ENCODE results near the gene SEPTIN12.
"Not testable (repeated sequence)": the region's sequence is repeated elsewhere in the genome, so short reads cannot be mapped to it uniquely, and the experiment has no call there.

Gene SEPTIN12

GRCh38 chr16:4746215-4746614 is 41.9 kb downstream of the SEPTIN12 start:
- Histone ChIP-seq H3K27me3 (ENCODE audit: control insufficient read depth, insufficient read depth, low read length) (no peaks in the 10 kb centered on the region), H3K36me3 (ENCODE audit: control insufficient read depth, insufficient read depth, low read length) (peaks cover 5% of the 10 kb centered on the region), H3K4me3 (ENCODE audit: low read depth, low read length) (no peak overlapping the region), H3K9ac (ENCODE audit: low read depth, low read length) (no peak overlapping the region), H3K4me1 (ENCODE audit: control insufficient read depth, insufficient read depth, low read length) (peaks cover 6% of the 10 kb centered on the region), H3K9me3 (ENCODE audit: control insufficient read depth, insufficient read depth, low read length) (no peaks in the 10 kb centered on the region)

GRCh38 chr16:4745274-4745569 is 42.9 kb downstream of the SEPTIN12 start:
- no peaks in the 10 kb centered on the region for H3K27me3 ChIP-seq (ENCODE audit: control insufficient read depth, insufficient read depth, low read length)
- no peak overlapping the region for H3K4me3 ChIP-seq (ENCODE audit: low read depth, low read length)
- H3K4me1 ChIP-seq (ENCODE audit: control insufficient read depth, insufficient read depth, low read length) = peaks cover 6% of the 10 kb centered on the region
- H3K36me3 ChIP-seq (ENCODE audit: control insufficient read depth, insufficient read depth, low read length) = no peaks in the 10 kb centered on the region
- no peaks in the 10 kb centered on the region for H3K9me3 ChIP-seq (ENCODE audit: control insufficient read depth, insufficient read depth, low read length)
- H3K9ac ChIP-seq (ENCODE audit: low read depth, low read length) = no peak overlapping the region

- H3K4me1 ChIP-seq (ENCODE audit: control insufficient read depth, insufficient read depth, low read length) = peaks cover 6% of the 10 kb centered on the region
- no peaks in the 10 kb centered on the region for H3K9me3 ChIP-seq (ENCODE audit: control insufficient read depth, insufficient read depth, low read length)
- no peak overlapping the region for H3K4me3 ChIP-seq (ENCODE audit: low read depth, low read length)
- no peaks in the 10 kb centered on the region for H3K36me3 ChIP-seq (ENCODE audit: control insufficient read depth, insufficient read depth, low read length)
- H3K9ac ChIP-seq (ENCODE audit: low read depth, low read length) = no peak overlapping the region
- no peaks in the 10 kb centered on the region for H3K27me3 ChIP-seq (ENCODE audit: control insufficient read depth, insufficient read depth, low read length)
Measured at GRCh38 chr16:4744555-4745273, 43.4 kb downstream of the SEPTIN12 start.

GRCh38 chr16:4743226-4743878 is 44.8 kb downstream of the SEPTIN12 start:
- Histone ChIP-seq H3K27me3 (ENCODE audit: control insufficient read depth, insufficient read depth, low read length) (no peaks in the 10 kb centered on the region), H3K36me3 (ENCODE audit: control insufficient read depth, insufficient read depth, low read length) (no peaks in the 10 kb centered on the region), H3K4me1 (ENCODE audit: control insufficient read depth, insufficient read depth, low read length) (peaks cover 6% of the 10 kb centered on the region), H3K9ac (ENCODE audit: low read depth, low read length) (peak overlapping the region; percentile 54), H3K9me3 (ENCODE audit: control insufficient read depth, insufficient read depth, low read length) (no peaks in the 10 kb centered on the region), H3K4me3 (ENCODE audit: low read depth, low read length) (peak overlapping the region; percentile 32)

GRCh38 chr16:4738370-4738769 is 49.8 kb downstream of the SEPTIN12 start:
- H3K36me3 ChIP-seq (ENCODE audit: control insufficient read depth, insufficient read depth, low read length); H3K4me1 ChIP-seq (ENCODE audit: control insufficient read depth, insufficient read depth, low read length); H3K4me3 ChIP-seq (ENCODE audit: low read depth, low read length); H3K9me3 ChIP-seq (ENCODE audit: control insufficient read depth, insufficient read depth, low read length); H3K27me3 ChIP-seq (ENCODE audit: control insufficient read depth, insufficient read depth, low read length); H3K9ac ChIP-seq (ENCODE audit: low read depth, low read length): not testable (repeated sequence)

DNA sequence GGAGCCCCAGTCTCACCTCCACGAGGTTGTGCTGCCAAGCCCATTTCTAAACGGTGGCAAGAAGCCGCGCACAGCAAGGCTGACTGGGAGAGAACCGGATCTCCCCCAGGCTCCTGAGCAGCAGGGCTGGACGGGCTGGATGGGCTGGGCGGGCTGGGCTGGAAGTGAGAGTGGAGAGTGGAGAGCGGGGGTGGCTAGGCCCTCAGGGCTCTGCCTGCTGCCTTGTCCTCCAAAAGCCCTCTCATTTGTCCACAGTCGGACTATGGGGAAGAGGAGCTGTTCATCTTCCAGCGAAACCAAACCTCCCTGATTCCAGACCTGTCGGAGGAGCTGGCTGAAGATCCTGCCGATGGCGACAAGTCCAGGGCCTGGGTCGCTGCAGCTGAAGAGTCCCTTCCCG is 50.6 kb downstream of the SEPTIN12 start:
- no peaks in the 10 kb centered on the region for H3K4me1 ChIP-seq (ENCODE audit: control insufficient read depth, insufficient read depth, low read length)

DNA sequence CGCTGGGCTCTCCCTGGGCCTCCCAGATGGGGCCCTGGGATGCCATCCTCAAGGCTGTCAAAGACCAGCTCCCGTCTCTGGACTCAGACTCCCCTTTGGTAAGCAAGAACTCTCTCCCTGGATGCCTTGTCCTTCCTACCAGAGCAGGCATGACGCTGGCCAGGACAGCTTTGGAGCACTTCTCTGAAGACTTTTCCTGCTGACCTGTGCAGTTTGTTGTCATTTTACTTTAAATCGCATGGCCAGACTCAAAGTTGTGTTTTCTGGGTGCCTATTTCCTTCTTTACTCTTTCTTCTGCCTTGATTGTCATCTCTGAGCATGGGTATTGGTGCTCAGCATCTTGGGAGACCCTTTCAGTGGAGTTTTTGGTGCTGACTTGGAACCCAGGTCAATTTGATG is 51.6 kb downstream of the SEPTIN12 start:
- no peak overlapping the region for H3K9ac ChIP-seq (ENCODE audit: low read depth, low read length)
- no peaks in the 10 kb centered on the region for H3K9me3 ChIP-seq (ENCODE audit: control insufficient read depth, insufficient read depth, low read length)
- H3K36me3 ChIP-seq (ENCODE audit: control insufficient read depth, insufficient read depth, low read length) = peaks cover 3% of the 10 kb centered on the region
- peaks cover 2% of the 10 kb centered on the region for H3K27me3 ChIP-seq (ENCODE audit: control insufficient read depth, insufficient read depth, low read length)
- H3K4me1 ChIP-seq (ENCODE audit: control insufficient read depth, insufficient read depth, low read length) = no peaks in the 10 kb centered on the region
- no peak overlapping the region for H3K4me3 ChIP-seq (ENCODE audit: low read depth, low read length)

More for the DNA sequence above, 50.6 kb downstream of the SEPTIN12 start:
- Histone ChIP-seq H3K27me3 (ENCODE audit: control insufficient read depth, insufficient read depth, low read length) (peaks cover 2% of the 10 kb centered on the region), H3K36me3 (ENCODE audit: control insufficient read depth, insufficient read depth, low read length) (no peaks in the 10 kb centered on the region), H3K4me3 (ENCODE audit: low read depth, low read length) (no peak overlapping the region), H3K9me3 (ENCODE audit: control insufficient read depth, insufficient read depth, low read length) (no peaks in the 10 kb centered on the region), H3K9ac (ENCODE audit: low read depth, low read length) (no peak overlapping the region)

DNA sequence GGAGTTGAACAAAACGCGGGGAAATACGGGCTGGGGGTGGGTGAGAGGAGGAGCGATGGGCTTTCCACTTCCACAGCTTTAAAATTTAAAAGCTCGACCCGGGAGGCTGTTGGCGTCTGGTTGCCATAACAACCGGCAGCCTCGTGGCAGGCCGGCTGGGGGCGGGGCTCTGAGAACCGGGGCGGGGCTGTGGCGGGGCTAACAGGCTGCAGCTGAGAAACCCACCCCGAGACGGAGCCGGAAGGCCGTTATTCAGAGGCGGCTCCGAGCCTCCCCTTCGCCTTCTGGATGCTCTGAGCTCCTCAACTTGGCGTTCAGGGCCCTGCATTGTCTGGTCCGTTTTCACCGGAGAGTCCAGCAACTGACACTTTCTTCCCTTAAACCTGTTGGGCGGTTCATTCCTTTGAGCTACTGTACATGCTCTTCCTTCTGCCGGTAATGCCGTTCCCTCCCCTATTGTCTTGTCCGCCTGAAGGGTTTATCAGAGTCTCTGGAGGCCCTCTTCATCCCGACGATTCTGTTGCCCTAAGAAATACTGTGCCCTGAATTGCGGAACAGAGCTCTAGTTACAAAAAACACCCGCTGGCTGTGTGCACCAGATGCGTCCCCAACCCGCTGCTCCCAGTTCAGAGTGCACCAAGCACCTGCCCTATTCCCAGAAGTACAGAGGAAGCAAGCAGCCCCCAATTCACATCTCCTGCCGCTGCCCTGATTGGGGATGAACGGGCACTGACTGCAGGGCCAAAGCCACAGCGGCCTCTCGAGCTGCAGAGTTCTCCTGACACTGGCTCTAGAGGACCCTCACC is 53.2 kb downstream of the SEPTIN12 start:
- Histone ChIP-seq H3K27me3 (ENCODE audit: control insufficient read depth, insufficient read depth, low read length) (peaks cover 2% of the 10 kb centered on the region), H3K4me1 (ENCODE audit: control insufficient read depth, insufficient read depth, low read length) (no peaks in the 10 kb centered on the region), H3K9me3 (ENCODE audit: control insufficient read depth, insufficient read depth, low read length) (no peaks in the 10 kb centered on the region), H3K36me3 (ENCODE audit: control insufficient read depth, insufficient read depth, low read length) (peaks cover 8% of the 10 kb centered on the region), H3K9ac (ENCODE audit: low read depth, low read length) (peak overlapping the region; percentile 24), H3K4me3 (ENCODE audit: low read depth, low read length) (peak overlapping the region; percentile 83)

DNA sequence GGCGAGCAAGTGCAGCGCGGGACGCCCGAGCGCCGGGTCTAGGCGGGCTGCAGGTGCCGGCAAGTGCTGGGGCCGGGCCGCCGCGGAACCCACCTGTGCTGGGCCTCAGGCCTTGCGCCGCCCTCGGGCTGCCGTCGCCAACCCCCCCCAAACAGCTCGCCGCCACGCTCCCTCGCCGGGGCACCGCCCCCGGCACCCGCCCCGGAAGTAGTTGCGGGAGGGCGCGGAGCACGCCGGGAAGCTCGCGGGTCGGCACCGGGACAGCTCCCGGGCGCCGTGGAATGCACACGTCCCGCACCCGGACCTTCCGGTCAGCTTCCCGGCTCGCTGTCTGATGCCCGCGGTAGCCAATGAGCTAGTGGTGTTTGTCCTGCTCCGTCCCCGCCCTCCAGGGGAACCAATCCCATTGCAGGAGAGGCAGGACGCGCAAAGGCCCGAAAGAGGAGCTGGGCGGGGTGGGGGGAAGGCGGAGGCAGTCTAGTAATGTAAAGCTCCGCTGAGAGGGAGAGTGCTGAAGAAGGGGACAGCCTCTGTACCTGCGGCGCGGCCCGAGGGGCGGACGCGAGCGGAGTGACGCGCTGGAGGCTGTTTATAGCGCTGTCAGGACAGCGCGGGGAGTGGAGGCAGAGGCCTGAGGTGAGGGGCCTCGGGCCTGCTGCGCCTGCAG is 53.9 kb downstream of the SEPTIN12 start, which contains the start of the genes ANKS3 and DNAAF8:
Gene ANKS3, minus strand, starts transcription at position 209 of the 667 bp plus-strand sequence. CDS start 4,122 bp downstream, outside the sequence.
Gene DNAAF8, plus strand, starts transcription at position 475 of the 667 bp plus-strand sequence. CDS start 1,978 bp downstream, outside the sequence.
- Histone ChIP-seq H3K4me1 (ENCODE audit: control insufficient read depth, insufficient read depth, low read length) (no peaks in the 10 kb centered on the region), H3K9me3 (ENCODE audit: control insufficient read depth, insufficient read depth, low read length) (no peaks in the 10 kb centered on the region), H3K27me3 (ENCODE audit: control insufficient read depth, insufficient read depth, low read length) (peaks cover 2% of the 10 kb centered on the region), H3K4me3 (ENCODE audit: low read depth, low read length) (peak within 1 kb of the TSS; percentile 83), H3K36me3 (ENCODE audit: control insufficient read depth, insufficient read depth, low read length) (peaks cover 12% of the 10 kb centered on the region), H3K9ac (ENCODE audit: low read depth, low read length) (peak within 1 kb of the TSS; percentile 76)

DNA sequence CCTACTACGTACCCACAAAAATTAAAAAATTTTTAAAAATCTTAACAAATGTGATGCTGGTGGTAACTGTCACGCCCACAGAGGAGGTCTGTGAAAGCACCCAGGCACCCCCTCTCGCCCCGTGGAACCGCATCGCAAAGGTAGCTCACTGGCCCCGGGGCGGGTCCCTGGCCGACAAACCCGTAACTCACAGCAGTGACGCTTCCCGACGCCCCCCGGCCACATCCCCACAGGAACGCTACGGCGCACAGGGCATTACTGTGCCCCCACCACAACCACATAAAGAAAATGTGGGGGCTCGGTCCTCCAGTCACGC is 54.4 kb downstream of the SEPTIN12 start:
- Histone ChIP-seq H3K4me3 (ENCODE audit: low read depth, low read length) (peak overlapping the region; percentile 83), H3K9ac (ENCODE audit: low read depth, low read length) (peak overlapping the region; percentile 76), H3K36me3 (ENCODE audit: control insufficient read depth, insufficient read depth, low read length) (peaks cover 17% of the 10 kb centered on the region), H3K4me1 (ENCODE audit: control insufficient read depth, insufficient read depth, low read length) (no peaks in the 10 kb centered on the region), H3K27me3 (ENCODE audit: control insufficient read depth, insufficient read depth, low read length) (peaks cover 2% of the 10 kb centered on the region), H3K9me3 (ENCODE audit: control insufficient read depth, insufficient read depth, low read length) (no peaks in the 10 kb centered on the region)

GRCh38 chr16:4733211-4733742 is 54.9 kb downstream of the SEPTIN12 start:
- H3K9me3 ChIP-seq (ENCODE audit: control insufficient read depth, insufficient read depth, low read length) = no peaks in the 10 kb centered on the region
- peak overlapping the region; percentile 83 for H3K4me3 ChIP-seq (ENCODE audit: low read depth, low read length)
- H3K9ac ChIP-seq (ENCODE audit: low read depth, low read length) = peak overlapping the region; percentile 76
- H3K27me3 ChIP-seq (ENCODE audit: control insufficient read depth, insufficient read depth, low read length) = peaks cover 2% of the 10 kb centered on the region
- no peaks in the 10 kb centered on the region for H3K4me1 ChIP-seq (ENCODE audit: control insufficient read depth, insufficient read depth, low read length)
- peaks cover 19% of the 10 kb centered on the region for H3K36me3 ChIP-seq (ENCODE audit: control insufficient read depth, insufficient read depth, low read length)

All from iPS-15b (cell line).